Testis (tissue), 2 donors: Measurements from ENCODE around the gene GRID1.

Experiments
- POLR2A ChIP-seq: fragments of 450-650 bp; IDR thresholded peaks from one replicate; pipeline ENCODE4 v1.6.1; 2017; ENCODE audit warnings: antibody characterized with exemption, mild to moderate bottlenecking, moderate library complexity
- TF ChIP-seq, protein P1 (sequence below), 3 experiments: fragments of 450-650 bp in 2 of 3; fragments of 200-600 bp in 1 of 3; sonication (generic) in 1 of 3; IDR thresholded peaks; one replicate each; pipeline ENCODE4 v1.5.1; 2016 to 2019; ENCODE audit warnings: antibody characterized with exemption in 3 of 3, mild to moderate bottlenecking in 2 of 3, moderate library complexity in 1 of 3

DNA sequence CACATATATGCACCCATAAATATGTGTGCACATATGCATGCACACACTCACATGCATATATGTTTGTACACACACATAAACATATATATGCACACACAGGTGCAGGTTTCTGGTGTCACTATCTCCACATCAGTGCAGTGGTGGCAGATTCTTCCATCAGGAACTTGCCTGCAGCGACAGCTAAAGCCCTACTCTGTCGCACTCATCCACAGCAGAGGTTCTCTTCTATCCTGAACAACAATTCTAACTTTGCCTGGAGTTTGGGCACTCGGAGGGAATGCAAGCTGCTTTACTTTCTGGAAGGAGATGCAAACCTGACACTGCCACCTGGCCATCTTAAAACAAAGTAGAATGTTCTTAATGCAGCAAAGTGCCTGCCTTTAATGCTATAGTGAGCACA lies 745.8 kb downstream of the GRID1 start:
- TF ChIP-seq, protein P1, sequence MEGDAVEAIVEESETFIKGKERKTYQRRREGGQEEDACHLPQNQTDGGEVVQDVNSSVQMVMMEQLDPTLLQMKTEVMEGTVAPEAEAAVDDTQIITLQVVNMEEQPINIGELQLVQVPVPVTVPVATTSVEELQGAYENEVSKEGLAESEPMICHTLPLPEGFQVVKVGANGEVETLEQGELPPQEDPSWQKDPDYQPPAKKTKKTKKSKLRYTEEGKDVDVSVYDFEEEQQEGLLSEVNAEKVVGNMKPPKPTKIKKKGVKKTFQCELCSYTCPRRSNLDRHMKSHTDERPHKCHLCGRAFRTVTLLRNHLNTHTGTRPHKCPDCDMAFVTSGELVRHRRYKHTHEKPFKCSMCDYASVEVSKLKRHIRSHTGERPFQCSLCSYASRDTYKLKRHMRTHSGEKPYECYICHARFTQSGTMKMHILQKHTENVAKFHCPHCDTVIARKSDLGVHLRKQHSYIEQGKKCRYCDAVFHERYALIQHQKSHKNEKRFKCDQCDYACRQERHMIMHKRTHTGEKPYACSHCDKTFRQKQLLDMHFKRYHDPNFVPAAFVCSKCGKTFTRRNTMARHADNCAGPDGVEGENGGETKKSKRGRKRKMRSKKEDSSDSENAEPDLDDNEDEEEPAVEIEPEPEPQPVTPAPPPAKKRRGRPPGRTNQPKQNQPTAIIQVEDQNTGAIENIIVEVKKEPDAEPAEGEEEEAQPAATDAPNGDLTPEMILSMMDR (IDR thresholded peaks at IDR 0.05): no peak
- TF ChIP-seq POLR2A: no peak
